Measurements from ENCODE around the gene IMPG2.

IMPG2 gene

DNA sequence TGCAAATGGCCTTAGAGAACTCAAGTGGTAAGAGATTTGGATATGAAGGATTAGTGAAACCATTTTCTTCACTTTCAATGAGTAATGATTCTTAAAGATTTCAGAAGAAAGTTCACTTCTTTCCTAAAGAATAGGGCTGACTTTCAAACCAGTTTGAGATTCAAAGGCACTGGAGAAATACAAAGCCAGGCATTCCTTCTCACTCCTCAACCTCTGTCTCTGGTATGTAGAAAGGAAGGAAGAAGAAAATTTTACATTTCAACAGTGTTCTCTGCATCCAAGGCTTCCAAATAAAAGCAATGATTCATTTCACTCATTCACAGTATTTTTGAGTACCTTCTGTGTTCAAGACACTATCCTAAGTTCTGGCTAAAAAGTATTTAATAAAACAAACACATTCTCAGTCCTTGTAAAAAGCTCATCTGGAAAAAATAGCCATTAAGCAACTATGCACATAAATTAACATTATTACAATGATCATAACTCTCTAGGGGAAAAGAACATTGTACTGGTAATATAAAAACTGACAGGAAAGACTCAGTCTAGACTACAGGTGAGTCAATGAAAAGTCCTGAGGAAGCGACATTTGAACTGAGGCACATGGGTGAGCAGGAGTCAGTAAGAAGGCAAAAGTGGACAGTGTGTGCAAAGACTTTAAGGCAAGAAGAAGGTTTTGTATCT lies 79.5 kb downstream of the IMPG2 start:
- no peak for DNase-seq (ENCODE audit: low read depth in 2 of 2)

DNA sequence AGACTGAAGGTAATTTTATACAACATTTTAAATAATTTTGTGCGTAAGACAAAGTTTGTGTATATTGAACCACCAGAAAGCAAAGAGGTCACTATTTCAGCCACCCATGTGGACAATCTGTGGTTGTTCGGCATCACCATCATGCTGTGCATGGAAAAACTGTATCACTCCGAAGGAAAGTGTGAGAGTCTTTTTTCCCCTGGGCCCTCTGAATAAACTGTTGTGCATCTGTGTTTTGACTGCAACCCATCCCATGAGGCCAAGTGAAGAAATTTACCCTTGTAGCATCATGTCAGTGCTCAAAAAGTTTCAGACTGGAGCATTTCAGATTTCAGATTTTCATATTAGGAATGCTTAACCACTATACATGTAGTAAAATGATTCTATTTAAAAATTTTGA lies 85.3 kb downstream of the IMPG2 start:
- no peak for DNase-seq (ENCODE audit: low read depth in 2 of 2)

DNA sequence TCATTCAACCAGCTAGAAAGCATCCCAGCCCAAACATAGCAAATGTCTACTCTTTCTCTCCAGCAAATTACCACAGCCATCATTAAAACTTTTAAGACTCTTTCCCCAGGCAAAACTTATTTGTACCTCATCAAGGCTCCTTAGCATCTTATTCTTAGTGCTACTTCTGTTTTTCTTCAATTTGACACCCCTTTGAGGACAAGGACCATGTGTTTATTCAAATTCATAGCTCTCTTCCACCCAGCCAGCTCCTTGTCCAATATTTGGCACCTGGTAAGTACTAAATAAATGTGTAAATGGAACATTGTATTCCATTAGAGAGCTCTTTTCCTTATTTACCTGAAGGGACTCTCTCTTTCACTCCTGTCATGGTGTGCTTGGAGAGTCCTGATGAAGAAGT lies 89.8 kb downstream of the IMPG2 start:
- DNase-seq (ENCODE audit: low read depth in 2 of 2): no peak

DNA sequence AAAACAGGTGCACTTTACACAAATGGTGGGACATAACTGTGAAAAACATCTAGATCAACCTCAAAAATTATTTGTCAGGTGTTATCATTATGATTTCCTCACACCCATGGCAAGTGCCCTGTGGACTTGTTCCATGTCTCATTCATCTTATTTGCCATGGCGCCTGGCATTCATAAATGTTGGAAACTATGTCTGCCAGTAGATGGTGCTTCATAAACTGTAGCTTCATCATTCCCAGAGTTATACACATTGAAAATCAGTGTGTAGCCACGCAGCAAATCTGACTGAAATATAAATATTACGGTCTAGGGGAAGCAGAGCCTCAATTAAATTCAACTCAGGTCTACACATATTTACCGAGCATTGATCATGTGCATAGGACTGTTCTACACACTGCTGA lies 90.7 kb downstream of the IMPG2 start:
- DNase-seq (ENCODE audit: low read depth in 2 of 2): no peak

DNA sequence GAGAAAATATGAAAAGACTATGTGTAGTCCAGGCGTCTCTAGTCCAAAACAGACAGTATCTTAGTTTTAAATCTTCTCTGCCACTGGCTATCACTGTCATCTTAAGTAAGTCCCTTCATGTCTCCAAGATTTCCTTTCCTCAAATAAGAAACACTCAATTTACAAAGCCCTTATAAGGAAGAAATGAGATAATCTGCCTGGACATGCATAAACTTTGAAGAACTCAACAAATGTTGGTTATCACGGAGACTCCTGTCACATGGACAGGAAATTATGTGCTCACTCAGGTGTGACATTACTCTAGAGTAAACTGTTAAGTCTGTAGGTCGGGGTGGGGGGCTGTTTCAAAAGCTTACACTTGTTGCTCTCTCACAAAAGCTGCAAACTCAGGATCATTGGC lies 91.9 kb downstream of the IMPG2 start:
- no peak for DNase-seq (ENCODE audit: low read depth in 2 of 2)

DNA sequence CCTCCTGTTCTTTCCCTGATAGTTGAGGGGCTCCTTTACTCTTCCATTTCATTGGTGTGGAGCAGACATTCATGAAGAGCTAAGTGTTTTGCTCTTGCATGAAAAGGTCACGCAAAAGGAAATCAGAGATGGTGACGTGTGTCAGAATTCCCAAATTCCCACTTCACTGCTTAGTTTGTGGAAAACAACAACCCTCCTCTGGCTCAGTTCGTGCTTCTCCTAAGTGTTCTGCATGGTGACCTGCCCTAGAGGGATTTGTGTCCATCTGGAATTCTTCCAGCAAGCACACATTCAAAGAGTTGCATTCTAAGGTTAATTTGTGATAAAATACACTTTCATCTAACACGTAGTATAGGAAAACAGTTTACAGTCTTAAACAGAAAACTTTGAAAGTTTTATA lies 95.6 kb downstream of the IMPG2 start:
- no peak for DNase-seq (ENCODE audit: low read depth in 2 of 2)

DNA sequence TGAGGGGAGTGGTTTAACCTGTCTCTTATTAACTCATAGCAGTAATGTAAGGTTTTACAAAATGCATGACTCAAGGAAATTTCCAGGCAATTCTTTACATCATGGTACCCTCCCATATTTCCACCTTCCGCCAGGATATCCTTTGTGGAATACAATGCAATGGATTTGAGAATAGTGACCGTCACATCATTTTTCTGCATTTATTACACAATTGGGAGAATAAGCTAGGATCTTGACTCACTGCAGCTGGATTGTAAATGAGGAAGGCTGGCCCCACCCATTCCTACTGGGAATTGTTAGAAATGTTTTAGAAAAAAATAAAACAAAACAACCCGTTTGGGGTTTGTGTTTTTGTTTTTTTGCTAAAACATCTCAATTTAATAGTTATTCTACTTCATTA lies 97.4 kb downstream of the IMPG2 start:
- no peak for DNase-seq (ENCODE audit: low read depth in 2 of 2)

DNA sequence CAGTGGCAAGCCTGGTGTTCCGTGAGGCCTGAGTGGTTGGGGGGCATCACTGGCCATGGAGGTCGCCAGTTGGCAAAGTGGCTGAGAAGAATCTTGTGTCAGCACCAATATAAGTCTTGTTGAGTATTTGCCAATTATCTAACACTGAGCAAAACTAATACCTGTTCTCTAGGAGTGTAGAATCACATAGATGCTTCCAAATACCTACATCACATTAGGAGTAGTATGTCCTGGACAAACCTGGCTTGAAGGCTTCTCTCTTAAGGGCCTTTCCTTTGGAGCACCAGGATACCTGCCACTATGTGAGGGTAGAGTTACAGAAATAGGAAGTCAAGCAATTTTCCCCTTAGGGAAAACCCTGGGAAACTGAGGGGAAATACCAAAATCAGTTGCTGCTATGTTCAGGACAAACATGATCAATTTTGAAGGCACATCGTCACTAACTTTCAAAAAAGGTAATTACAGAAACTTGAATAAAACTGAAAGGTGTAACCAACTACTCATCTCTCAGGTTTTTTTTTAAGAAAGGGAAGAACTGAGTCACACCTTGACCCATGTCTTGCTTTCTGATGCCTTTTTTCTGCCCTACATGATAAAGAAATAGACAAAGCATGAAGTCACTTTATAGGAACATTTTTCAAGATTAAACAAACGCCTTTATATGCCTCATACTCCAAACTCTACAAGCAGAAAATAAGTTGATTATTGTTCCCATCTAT lies 100.4 kb downstream of the IMPG2 start:
- DNase-seq (ENCODE audit: low read depth in 2 of 2): no peak

DNA sequence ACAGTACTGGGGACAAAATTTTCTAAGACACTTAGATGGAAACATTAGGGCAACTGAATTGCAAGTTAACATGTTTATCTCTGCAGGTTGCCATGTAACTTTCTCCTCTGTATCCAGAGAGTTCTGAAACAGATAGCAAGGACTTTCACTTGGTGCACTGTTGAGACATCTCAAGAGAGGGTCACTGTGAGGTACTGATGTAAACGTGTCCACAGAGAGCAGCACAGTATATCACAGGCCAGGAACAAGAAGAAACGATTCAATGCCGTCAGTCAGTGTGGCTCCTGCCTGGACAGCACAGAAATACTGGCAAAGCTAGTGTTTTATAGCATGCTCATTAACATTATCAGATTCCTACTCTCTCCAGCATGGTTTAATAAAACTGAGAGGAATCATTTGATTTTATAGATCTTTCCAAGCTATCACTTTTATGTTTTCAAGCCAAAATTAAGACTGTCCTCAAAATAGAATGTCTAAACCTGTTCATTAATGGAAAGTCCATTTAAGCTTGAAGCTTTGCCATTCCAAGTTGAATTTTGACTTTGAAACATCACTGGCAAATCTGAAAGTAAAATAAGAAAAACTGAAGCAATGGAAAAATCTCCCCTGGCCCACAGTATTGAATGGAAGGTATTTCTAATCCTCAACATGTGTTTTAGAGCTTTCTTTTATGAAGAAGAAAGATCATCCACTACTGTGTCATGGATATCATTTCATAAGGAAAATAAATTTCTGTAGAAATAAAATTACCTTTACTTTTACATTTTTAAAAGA lies 102.7 kb downstream of the IMPG2 start:
- no peak for DNase-seq (ENCODE audit: low read depth in 2 of 2)

DNA sequence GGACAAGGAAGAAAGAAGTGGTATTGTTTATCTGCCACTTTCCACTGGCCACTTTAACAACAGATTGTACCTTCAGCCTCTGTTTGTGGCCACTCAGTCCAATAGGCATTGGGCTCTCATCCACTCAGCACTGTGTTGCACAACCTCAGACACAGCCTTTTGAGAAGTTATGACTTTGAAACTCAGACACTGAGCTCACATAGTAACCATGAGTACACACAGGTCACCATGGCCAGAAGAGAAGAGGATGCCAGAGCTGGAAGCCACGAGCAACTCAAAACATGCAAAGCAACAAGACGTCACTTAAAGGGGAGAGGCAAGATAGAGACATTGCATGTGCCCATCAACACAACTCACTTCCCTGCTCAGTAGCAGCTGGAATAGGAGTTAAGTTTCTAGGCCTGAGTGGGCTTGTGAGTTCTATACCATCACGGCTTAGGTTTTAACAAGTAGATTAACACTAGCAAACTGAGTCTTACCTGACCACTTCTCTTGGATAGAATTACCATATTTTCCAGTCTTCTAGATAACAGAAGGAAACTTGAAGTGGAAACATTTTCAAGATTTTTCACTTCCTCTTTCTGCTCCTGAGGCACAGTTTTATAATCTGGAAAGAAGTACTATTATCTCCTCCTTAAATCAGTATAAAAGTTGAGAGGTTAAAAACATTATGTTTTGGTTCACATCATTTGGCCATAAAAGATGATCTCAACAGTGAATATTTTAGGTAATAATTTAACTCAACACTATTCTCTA lies 103.5 kb downstream of the IMPG2 start:
- no peak for DNase-seq (ENCODE audit: low read depth in 2 of 2)

DNA sequence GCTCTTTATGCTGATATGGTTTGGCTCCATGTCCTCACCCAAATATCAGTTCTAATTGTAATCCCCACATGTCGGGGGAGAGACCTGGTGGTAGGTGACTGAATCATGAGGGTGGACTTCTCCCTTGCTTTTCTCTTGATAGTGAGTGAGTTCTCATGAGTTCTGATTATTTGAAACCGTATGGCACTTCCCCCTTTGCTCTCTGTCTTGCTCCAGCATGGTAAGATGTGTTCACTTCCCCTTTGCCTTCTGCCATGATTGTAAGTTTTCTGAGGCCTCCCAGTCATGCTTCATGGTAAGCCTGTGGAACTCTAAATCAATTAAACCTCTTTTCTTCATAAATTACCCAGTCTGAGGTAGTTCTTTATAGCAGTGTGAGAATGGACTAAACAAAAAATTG lies 107.6 kb downstream of the IMPG2 start:
- DNase-seq (ENCODE audit: low read depth in 2 of 2): no peak

DNA sequence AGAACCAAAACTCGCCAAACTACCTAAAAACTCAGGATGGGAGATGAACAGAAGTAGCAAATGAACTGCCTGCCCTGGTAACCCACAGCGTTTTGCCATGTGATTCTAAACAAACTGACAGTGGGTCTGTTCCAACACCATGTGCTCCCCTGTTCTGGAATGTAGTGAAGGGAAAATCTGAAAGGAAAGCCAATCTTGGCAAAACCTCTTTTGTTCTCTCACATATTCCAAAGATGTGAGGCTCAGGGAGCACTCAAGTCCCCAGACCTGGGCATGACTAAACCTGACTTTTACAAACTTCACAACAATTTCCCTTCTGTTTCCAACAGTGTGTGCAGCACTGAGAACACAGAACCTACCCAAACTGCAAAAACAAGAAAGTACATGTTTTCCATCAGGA lies 116.1 kb downstream of the IMPG2 start:
- no peak for DNase-seq (ENCODE audit: low read depth in 2 of 2)

DNA sequence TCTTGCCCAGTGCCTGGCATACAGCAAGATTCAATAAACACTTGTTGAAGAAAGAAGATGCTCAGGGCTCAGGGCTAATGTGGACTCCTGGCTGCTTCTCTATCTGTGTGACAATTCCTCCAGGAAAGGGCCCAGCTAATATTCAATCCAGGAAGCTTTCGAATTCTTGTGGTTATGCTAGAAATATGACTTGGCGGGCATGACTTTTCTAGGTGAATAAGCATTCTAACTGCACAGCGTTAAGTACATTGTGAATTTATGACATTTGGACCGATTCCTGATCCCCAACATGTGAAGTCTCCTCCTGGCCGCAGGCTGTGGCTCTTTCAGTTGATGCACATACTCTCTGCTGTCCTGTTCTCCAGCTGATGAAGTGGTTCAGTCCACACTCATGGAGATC lies 117.0 kb downstream of the IMPG2 start:
- no peak for DNase-seq (ENCODE audit: low read depth in 2 of 2)

DNA sequence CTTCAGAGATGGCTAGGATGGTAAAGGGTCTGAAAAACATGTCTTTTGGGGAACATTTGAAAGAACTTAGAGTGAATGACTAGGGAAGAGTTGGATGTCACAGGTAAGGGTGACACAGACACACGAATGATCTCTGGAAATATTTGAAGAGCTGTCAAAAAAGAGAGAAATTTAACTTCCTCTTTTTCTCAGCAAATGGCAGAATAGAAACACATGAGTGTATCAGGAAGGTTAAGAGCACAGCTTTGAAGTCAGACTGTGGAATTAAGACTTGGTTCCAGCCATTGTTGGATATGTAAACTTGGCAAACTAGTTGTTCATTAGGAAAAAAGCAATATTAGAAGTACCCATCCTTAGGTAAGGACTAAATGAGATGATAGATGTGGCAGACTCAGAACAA lies 117.7 kb downstream of the IMPG2 start:
- DNase-seq (ENCODE audit: low read depth in 2 of 2): no peak

DNA sequence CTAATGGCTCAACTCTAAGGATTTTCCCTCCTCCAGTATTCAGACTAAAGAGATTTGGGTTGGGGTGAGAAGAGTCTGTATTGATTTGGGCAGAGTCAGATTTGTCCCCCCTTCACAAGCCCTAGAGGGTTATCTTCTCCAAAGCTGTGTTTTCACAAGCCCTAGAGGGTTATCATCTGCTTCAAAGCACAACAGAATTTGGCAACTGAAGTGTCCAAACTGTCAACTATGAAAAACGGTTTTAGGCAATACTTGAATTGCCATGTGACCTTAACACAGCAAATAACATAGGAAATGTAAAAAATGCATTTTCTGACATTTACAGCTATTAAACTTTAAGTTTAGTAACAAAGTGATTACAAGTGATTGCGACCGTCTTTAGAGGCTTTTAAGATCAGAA lies 119.9 kb downstream of the IMPG2 start:
- no peak for DNase-seq (ENCODE audit: low read depth in 2 of 2)

DNA sequence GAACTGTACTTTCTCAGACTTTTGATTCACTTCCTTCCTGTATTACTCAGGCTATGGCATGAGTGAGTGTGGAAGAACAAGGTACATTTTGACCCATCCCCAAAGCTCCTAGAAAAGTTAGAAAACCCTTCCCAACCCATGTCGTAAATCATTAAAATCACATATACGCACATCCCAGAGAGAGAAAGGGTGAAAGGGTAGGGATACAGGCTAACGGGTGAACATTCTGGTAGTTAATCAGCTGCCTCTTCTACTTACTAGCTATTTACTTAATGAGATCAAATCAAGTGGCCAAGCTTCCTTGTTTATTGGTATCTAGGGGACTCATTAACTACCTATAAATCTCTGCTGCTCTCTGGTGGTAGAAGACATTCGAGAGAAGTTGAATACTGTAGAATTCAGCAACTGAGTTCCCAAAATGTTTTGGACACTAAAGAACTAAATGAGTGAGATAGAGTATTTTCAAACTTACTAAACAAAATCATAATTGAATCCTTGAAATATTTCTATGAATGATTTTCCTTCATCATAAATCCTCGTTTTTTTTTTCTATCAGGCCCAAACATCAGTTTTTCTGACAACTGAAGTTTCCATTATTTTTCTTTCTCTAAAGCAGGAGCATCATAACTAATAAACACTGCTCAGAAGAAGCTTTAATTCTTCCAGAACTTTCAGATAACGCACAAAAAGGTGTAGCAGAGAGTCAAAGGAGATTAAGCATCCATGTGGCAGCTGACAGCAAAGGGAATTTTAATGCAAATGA lies 124.2 kb downstream of the IMPG2 start:
- no peak for DNase-seq (ENCODE audit: low read depth in 2 of 2)

DNA sequence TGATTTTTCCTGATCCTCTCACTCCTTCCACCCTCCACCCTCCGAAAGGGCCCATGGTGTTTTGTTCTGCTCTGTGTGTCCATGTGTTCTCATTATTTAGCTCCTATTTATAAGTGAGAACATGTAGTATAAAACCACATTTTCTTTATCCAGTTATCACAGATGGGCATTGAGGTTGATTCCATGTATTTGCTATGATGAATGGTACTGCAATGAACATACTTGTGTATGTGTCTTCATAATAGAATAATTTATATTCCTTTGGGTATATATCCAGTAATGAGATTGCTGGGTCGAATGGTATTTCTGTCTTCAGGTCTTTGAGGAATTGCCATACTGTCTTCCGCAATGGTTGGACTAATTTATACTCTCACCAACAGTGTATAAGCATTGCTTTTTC lies 126.0 kb downstream of the IMPG2 start:
- no peak for DNase-seq (ENCODE audit: low read depth in 2 of 2)

DNA sequence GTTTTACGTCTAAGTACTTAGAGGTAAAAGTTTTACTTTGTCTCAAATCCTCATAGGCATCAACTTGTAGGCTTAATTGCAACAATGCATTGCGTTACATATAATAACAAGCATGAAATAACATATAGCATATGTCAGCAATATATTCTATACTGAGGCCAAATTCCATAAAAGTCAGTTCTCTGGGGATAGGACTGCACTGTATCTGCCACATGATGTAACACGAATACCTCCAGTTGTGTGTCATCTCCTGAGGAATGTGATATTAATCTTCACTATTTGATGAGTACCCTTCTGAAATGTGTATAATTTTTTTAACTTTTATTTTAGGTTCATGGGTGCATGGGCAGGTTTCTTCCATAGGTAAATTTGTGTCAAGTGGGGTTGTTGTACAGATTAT lies 126.4 kb downstream of the IMPG2 start:
- DNase-seq (ENCODE audit: low read depth in 2 of 2): no peak

DNA sequence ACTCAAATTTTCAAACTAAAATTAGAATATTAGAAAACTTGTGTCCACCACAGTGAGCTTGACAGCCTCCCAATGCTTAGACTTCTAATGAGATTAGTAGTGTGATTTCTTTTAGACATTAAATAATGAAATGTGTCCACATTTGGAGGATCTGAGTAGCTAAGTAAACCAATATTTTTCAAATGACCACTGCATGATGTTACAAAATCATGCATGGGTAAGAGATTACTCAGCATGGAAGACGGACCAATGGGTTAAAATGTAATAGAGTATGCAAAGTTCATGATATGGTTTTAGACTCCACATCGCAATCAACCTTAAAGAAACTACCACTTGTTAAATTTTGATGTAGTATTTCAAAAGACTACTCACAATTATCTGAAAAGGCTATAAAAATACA lies 130.6 kb downstream of the IMPG2 start:
- no peak for DNase-seq (ENCODE audit: low read depth in 2 of 2)

DNA sequence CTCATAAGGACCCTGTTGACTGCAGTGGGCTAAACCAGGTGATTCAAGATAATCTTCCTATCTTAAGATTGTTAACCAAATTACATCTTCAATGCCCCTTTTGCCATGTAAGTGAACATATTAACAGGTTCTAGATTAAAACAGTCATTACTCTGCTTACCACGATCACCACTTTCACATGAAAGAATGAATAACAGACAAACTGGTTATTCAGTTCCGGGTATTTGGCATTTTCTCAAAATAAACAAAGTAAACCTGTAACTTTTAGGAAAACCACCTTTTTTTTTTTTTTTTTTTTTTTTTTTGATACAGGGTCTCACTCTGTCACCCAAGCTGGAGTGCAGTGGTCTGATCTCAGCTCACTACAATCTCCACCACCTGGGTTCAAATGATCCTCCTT lies 131.2 kb downstream of the IMPG2 start:
- no peak for DNase-seq (ENCODE audit: low read depth in 2 of 2)

DNA sequence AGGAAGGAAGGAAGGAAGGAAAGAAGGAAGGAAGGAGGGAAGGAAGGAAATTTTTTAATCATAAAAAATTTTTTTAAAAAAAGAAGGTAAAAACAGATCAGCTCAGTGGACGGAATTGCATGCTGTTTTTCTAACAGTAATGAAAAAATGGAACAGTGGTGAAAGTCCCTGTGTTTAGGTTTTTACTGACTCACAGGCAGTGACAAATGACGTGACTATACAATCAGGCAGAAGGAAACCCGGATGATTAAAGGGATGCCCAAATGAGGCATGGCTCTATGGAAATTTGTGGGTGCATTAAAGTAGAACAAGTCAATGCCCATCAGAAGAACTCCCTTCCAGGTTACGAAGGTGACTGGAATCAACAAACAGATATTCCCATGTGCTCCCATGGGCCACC lies 135.0 kb downstream of the IMPG2 start:
- no peak for DNase-seq (ENCODE audit: low read depth in 2 of 2)

DNA sequence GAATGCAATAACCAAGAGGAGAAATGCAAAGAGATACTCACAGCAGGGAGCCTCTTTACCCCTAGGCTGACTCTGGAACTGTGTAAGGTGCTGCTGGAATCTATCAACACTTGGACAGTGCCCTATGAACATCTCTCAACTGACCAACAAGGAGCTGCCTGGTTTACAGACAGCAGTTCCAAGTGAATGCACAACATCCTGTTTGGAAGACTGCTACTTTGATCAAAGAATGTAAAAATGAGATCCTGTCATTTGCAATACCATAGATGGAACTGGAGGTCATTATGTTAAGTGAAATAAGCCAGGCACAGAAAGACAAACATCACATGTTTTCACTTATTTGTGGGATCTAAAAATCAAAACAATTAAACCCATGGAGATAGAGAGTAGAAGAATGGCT lies 136.3 kb downstream of the IMPG2 start:
- DNase-seq (ENCODE audit: low read depth in 2 of 2): no peak
